DND-41 (cell line): Measurements from ENCODE around the gene GPATCH3.
A peak's percentile ranks its signal among the peaks of the same experiment; 100 is the strongest.

ENCODE experiments used
- ATAC-seq: fragments of 200-7000 bp; cut with Tn5 transposase; 3 replicates; pipeline ENCODE4 v1.9.1; 2021; ENCODE audit warnings: low read depth; ENCODE audit not compliant: insufficient read depth
- DNase-seq: peaks from one replicate; pipeline ENCODE4 v3.0.0-alpha.2; 2020
- H2AFZ ChIP-seq: 2 replicates; pipeline ENCODE4 v1.6.0; 2012; ENCODE audit warnings: low read depth, low read length
- H3K27ac ChIP-seq: 2 replicates; pipeline ENCODE4 v1.5.1; 2012; ENCODE audit warnings: low read length, inconsistent platforms
- H3K27me3 ChIP-seq: fragments of 200-600 bp; sonication (generic); 2 replicates; pipeline ENCODE4 v1.6.0; 2012; ENCODE audit warnings: low read length, mild to moderate bottlenecking, inconsistent platforms; ENCODE audit not compliant: insufficient read depth, poor library complexity
- H3K36me3 ChIP-seq: 2 replicates; pipeline ENCODE4 v1.5.1; 2012; ENCODE audit warnings: low read length, inconsistent platforms; ENCODE audit not compliant: insufficient read depth
- H3K4me1 ChIP-seq: 2 replicates; pipeline ENCODE4 v1.5.1; 2012; ENCODE audit warnings: mild to moderate bottlenecking, low read length; ENCODE audit not compliant: insufficient read depth
- H3K4me2 ChIP-seq: 2 replicates; pipeline ENCODE4 v1.6.0; 2012; ENCODE audit warnings: mild to moderate bottlenecking, moderate library complexity, low read length, inconsistent platforms; ENCODE audit not compliant: insufficient read depth
- H3K4me3 ChIP-seq, 2 experiments: fragments of 200-600 bp in 1 of 2; shearing (Covaris generic) in 1 of 2; 2 replicates each; pipeline ENCODE4 v1.5.1; 2012 to 2016; ENCODE audit warnings: inconsistent platforms in 2 of 2, low read length in 2 of 2, mild to moderate bottlenecking in 2 of 2, low read depth in 1 of 2, moderate library complexity in 1 of 2
- H3K79me2 ChIP-seq: 2 replicates; pipeline ENCODE4 v1.6.0; 2012; ENCODE audit warnings: low read length, inconsistent platforms; ENCODE audit not compliant: insufficient read depth
- H3K9ac ChIP-seq: 2 replicates; pipeline ENCODE4 v1.6.0; 2012; ENCODE audit warnings: low read depth, mild to moderate bottlenecking, inconsistent platforms, low read length, moderate library complexity
- H3K9me3 ChIP-seq: 2 replicates; pipeline ENCODE4 v1.5.1; 2012; ENCODE audit warnings: low read length, moderate library complexity, mild to moderate bottlenecking, inconsistent platforms; ENCODE audit not compliant: insufficient read depth, severe bottlenecking
- H4K20me1 ChIP-seq: 2 replicates; pipeline ENCODE4 v1.6.0; 2012; ENCODE audit warnings: low read length; ENCODE audit not compliant: insufficient read depth
- CTCF ChIP-seq: IDR thresholded peaks from 2 replicates; pipeline ENCODE4 v1.5.1; 2012; ENCODE audit warnings: borderline replicate concordance, low read length, moderate library complexity, mild to moderate bottlenecking; ENCODE audit not compliant: poor library complexity, severe bottlenecking; ENCODE audit errors: extremely low read depth
- EZH2 ChIP-seq: IDR thresholded peaks from 3 replicates; pipeline ENCODE4 v1.6.1; 2012; ENCODE audit warnings: borderline replicate concordance, low read depth, mild to moderate bottlenecking, moderate library complexity, low read length, inconsistent platforms; ENCODE audit not compliant: severe bottlenecking

GPATCH3 gene

GRCh38 chr1:26864610-26865480 lies 35.4 kb downstream of the GPATCH3 start:
- peak overlapping the region; percentile 99 for H3K27ac ChIP-seq
- H4K20me1 ChIP-seq = no peaks in the 10 kb centered on the region
- no peaks in the 10 kb centered on the region; the same call in 1 of the 2 replicates for H3K36me3 ChIP-seq
- peak; percentile 93 for ATAC-seq
- no peaks in the 10 kb centered on the region; the same call in 1 of the 2 replicates for H3K79me2 ChIP-seq
- peak overlapping the region; percentile 99 for H3K9ac ChIP-seq
- H3K27me3 ChIP-seq = no peaks in the 10 kb centered on the region
- H3K4me2 ChIP-seq = peak overlapping the region; percentile 95
- H2AFZ ChIP-seq = peak overlapping the region; percentile 93
- H3K4me1 ChIP-seq = peaks cover 21% of the 10 kb centered on the region
- peak overlapping the region; percentile 80 to 85 for H3K4me3 ChIP-seq
- peak; percentile 14 for TF ChIP-seq CTCF
- TF ChIP-seq EZH2 = no peak
- no peaks in the 10 kb centered on the region for H3K9me3 ChIP-seq
- DNase-seq = peak; percentile 98

DNA sequence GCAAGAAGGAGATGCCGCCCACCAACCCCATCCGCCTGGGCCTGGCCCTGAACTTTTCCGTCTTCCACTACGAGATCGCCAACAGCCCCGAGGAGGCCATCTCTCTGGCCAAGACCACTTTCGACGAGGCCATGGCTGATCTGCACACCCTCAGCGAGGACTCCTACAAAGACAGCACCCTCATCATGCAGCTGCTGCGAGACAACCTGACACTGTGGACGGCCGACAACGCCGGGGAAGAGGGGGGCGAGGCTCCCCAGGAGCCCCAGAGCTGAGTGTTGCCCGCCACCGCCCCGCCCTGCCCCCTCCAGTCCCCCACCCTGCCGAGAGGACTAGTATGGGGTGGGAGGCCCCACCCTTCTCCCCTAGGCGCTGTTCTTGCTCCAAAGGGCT lies 36.6 kb downstream of the GPATCH3 start:
- peak overlapping the region; percentile 99 for H3K9ac ChIP-seq
- H3K9me3 ChIP-seq = no peaks in the 10 kb centered on the region
- DNase-seq (no peak), ATAC-seq (no peak)
- no peak for TF ChIP-seq EZH2
- no peak for TF ChIP-seq CTCF
- H3K36me3 ChIP-seq = no peaks in the 10 kb centered on the region; the same call in 1 of the 2 replicates
- H4K20me1 ChIP-seq = no peaks in the 10 kb centered on the region
- peak overlapping the region; percentile 95 for H3K4me2 ChIP-seq
- H3K4me3 ChIP-seq = peak overlapping the region in 1 of 2 experiments; percentile 85; a peak in 2 of 4 replicates
- no peak overlapping the region for H2AFZ ChIP-seq
- H3K27me3 ChIP-seq = no peaks in the 10 kb centered on the region
- no peaks in the 10 kb centered on the region; the same call in 1 of the 2 replicates for H3K79me2 ChIP-seq
- peaks cover 21% of the 10 kb centered on the region for H3K4me1 ChIP-seq
- peak overlapping the region; percentile 97; the same call in 1 of the 2 replicates for H3K27ac ChIP-seq

DNA sequence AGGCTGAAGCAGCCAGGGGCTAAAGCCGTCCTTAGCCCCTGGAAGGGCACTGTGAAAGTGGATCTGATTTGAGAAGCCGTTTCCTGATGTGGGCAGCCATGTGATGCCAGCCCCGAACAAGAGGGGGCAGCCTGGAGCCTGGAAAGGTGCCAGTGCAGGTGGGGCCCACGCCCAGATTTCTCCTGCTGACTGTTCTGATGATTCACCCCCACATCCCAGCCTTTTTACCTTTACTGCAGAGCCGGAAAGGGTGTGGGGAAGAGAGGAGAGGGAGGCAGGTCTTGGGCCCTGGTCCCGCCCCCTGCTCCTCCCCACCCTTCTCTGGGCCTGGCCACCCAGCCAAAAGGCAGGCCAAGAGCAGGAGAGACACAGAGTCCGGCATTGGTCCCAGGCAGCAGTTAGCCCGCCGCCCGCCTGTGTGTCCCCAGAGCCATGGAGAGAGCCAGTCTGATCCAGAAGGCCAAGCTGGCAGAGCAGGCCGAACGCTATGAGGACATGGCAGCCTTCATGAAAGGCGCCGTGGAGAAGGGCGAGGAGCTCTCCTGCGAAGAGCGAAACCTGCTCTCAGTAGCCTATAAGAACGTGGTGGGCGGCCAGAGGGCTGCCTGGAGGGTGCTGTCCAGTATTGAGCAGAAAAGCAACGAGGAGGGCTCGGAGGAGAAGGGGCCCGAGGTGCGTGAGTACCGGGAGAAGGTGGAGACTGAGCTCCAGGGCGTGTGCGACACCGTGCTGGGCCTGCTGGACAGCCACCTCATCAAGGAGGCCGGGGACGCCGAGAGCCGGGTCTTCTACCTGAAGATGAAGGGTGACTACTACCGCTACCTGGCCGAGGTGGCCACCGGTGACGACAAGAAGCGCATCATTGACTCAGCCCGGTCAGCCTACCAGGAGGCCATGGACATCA lies 37.2 kb downstream of the GPATCH3 start, which contains the start of gene SFN:
Gene SFN (plus strand): TSS at position 369 of the 904 bp plus-strand sequence. CDS start 64 bp downstream, at position 433.
- H3K4me3 ChIP-seq = peak within 1 kb of the TSS in 1 of 2 experiments; percentile 85; a peak in 2 of 4 replicates
- peak; percentile 45 for DNase-seq
- H3K27ac ChIP-seq = peak within 1 kb of the TSS; percentile 97

More for the DNA sequence above, 37.2 kb downstream of the GPATCH3 start, which contains the start of gene SFN:
- Histone ChIP-seq H3K79me2 (no peaks in the 10 kb centered on the region; the same call in 1 of the 2 replicates), H3K27me3 (no peaks in the 10 kb centered on the region), H3K4me2 (peak within 1 kb of the TSS; percentile 95), H3K9ac (peak within 1 kb of the TSS; percentile 99), H3K4me1 (peaks cover 21% of the 10 kb centered on the region), H4K20me1 (no peaks in the 10 kb centered on the region), H3K9me3 (no peaks in the 10 kb centered on the region), H2AFZ (peak within 1 kb of the TSS; percentile 70; the same call in 1 of the 2 replicates), H3K36me3 (no peaks in the 10 kb centered on the region; the same call in 1 of the 2 replicates)
- ATAC-seq = no peak
- no peak for TF ChIP-seq EZH2
- TF ChIP-seq CTCF = peak; percentile 60
